Brain microvascular endothelial cell (primary cell): ENCODE data around the gene TMEM271.

Experiments used
- DNase-seq: peaks from one replicate; pipeline ENCODE4 v3.0.0-alpha.2; 2020
- H3K27ac ChIP-seq: fragments of 250-450 bp; sonication (Bioruptor Pico); 2 replicates; pipeline ENCODE4 v1.5.1; 2020; ENCODE audit warnings: mild to moderate bottlenecking, moderate library complexity
- H3K27me3 ChIP-seq: fragments of 250-450 bp; sonication (Bioruptor Pico); replicated peaks from 2 replicates; pipeline ENCODE4 v1.5.1; 2020; ENCODE audit warnings: mild to moderate bottlenecking
- H3K36me3 ChIP-seq: fragments of 250-450 bp; sonication (Bioruptor Pico); replicated peaks from 2 replicates; pipeline ENCODE4 v1.5.1; 2020; ENCODE audit warnings: mild to moderate bottlenecking
- H3K4me3 ChIP-seq: 2 replicates; pipeline ENCODE4 v1.5.1; 2011; ENCODE audit warnings: low read depth, mild to moderate bottlenecking, control low read depth, low read length, moderate library complexity
- in situ Hi-C: cut with HindIII; loops from 2 replicates; pipeline ENCODE4 v1.10.0; 2017; ENCODE audit warnings: low sequenced_read_pairs, low pct_ligation_motif_present
- TF ChIP-seq, protein P1 (sequence below): IDR thresholded peaks from 2 replicates; pipeline ENCODE4 v1.5.1; 2011; ENCODE audit warnings: low read depth, mild to moderate bottlenecking, moderate library complexity, low read length, control low read depth, inconsistent platforms; ENCODE audit errors: missing control alignments

Gene TMEM271

DNA sequence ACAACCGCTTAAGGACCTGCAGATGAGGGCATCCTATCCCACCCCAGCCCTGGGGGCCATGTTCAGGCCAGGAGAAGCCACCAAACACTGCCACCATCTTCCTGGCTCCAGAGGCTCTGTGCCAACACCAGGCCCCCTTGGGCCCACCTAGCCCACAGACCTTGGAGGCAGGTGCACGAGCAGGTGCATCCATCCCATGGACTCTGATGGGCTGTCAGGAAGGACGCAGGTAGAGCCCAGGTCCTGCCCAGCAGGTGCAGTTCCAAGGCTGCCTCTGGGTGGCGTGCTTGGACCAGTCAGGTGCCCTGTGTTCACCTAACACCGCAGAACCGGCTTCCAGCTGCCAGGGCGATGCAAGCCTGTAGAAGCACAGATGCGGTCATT, 26.5 kb upstream of the TMEM271 start:
- Histone ChIP-seq H3K36me3 (no peaks in the 10 kb centered on the region), H3K4me3 (no peak overlapping the region), H3K27me3 (no peaks in the 10 kb centered on the region), H3K27ac (no peak overlapping the region)
- in situ Hi-C loops: no loop called here
- no peak for DNase-seq
- TF ChIP-seq, protein P1, sequence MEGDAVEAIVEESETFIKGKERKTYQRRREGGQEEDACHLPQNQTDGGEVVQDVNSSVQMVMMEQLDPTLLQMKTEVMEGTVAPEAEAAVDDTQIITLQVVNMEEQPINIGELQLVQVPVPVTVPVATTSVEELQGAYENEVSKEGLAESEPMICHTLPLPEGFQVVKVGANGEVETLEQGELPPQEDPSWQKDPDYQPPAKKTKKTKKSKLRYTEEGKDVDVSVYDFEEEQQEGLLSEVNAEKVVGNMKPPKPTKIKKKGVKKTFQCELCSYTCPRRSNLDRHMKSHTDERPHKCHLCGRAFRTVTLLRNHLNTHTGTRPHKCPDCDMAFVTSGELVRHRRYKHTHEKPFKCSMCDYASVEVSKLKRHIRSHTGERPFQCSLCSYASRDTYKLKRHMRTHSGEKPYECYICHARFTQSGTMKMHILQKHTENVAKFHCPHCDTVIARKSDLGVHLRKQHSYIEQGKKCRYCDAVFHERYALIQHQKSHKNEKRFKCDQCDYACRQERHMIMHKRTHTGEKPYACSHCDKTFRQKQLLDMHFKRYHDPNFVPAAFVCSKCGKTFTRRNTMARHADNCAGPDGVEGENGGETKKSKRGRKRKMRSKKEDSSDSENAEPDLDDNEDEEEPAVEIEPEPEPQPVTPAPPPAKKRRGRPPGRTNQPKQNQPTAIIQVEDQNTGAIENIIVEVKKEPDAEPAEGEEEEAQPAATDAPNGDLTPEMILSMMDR: peak; percentile 48

GRCh38 chr4:601612-602558, 25.8 kb upstream of the TMEM271 start:
- TF ChIP-seq, protein P1: no peak
- in situ Hi-C loops: no loop called here
- Histone ChIP-seq H3K27me3 (no peaks in the 10 kb centered on the region), H3K27ac (no peak overlapping the region), H3K4me3 (no peak overlapping the region), H3K36me3 (no peaks in the 10 kb centered on the region)
- DNase-seq: no peak

DNA sequence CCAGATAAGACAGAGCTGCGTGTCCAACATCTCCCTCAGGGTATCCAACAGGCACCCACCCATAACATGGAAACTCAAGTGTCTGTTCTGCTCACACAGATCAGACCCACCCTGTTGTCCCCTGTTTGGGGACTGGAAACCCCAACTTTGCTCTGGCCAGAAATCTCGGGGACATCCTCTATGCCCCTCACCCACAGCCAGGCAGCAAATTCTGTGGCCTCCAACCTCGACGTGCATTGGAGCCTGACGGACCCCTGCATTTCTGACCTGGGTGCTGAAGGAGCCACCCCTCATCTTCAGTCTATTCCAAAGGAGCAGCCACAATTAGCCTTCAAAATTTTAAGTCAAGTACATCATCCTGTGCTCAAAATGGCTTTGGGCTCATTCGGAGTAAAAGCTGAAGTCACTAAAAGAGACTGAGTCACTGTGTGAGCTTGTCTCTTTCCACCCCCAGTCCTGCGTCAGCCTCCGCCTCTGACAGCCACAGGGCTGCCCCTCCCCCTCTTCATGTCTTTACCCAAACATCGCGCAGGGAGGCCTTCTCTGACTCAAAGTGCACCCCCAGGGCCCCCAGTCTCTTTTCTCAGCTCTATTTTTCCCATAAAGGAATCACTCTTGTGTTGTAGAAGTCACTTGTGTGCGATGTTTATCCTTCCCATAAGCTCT, 24.9 kb upstream of the TMEM271 start:
- Histone ChIP-seq H3K36me3 (no peaks in the 10 kb centered on the region), H3K27ac (no peak overlapping the region), H3K27me3 (no peaks in the 10 kb centered on the region), H3K4me3 (no peak overlapping the region)
- TF ChIP-seq, protein P1: no peak
- DNase-seq: no peak
- in situ Hi-C loops: no loop called here

DNA sequence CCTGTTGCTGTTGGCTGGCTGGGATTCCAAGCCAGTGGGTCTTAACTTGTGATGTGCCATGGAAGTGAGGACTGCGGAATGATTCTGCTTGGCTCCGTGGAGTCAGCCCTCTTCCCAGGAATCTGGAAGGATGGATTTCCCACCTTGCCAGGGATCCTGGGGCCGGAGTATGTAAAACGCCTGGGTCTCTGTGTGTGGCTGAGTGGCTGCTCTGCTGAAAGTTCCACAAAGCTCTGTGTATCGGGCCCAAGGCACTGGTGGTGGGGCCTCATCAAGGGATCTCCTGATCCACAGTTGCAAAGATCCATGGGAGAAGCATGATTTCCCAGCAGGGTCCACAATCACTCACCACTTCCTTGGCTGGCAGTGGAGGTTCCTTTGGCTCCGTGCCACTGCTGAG, 24.1 kb upstream of the TMEM271 start:
- Histone ChIP-seq H3K27ac (no peak overlapping the region), H3K36me3 (no peaks in the 10 kb centered on the region), H3K4me3 (no peak overlapping the region), H3K27me3 (no peaks in the 10 kb centered on the region)
- in situ Hi-C loops: no loop called here
- TF ChIP-seq, protein P1: no peak
- DNase-seq: no peak

GRCh38 chr4:598925-599324, 22.8 kb upstream of the TMEM271 start:
- in situ Hi-C loops: no loop called here
- Histone ChIP-seq H3K27ac (no peak overlapping the region), H3K4me3 (no peak overlapping the region), H3K36me3 (no peaks in the 10 kb centered on the region), H3K27me3 (no peaks in the 10 kb centered on the region)
- no peak for DNase-seq
- TF ChIP-seq, protein P1: no peak
